ENCODE measurements around the gene KCNK6. TPM values are rescaled to one million over a fixed set of nuclear protein-coding genes. Genes with fewer than 3 reads are reported as not detected.
A peak's percentile ranks its signal among the peaks of the same experiment; 100 is the strongest.

The KCNK6 gene
- 1 to 10 TPM; 6.6 to 6.9 TPM for total RNA-seq

- peak within 1 kb of the TSS; percentile 83 for H3K4me3 Mint-ChIP-seq
- H3K27me3 Mint-ChIP-seq: no peaks in the 10 kb centered on the region
- peaks cover 33% of the 10 kb centered on the region for H3K4me1 Mint-ChIP-seq
- peak within 1 kb of the TSS; percentile 68 for H3K27ac Mint-ChIP-seq
- peaks cover 4% of the 10 kb centered on the region for H3K36me3 Mint-ChIP-seq
- no peaks in the 10 kb centered on the region for H3K9me3 Mint-ChIP-seq
- peak; percentile 57 for DNase-seq
Measured at GRCh38 chr19:38319421-38320258, at the start of gene KCNK6. TSS of gene KCNK6 (plus strand) at chr19:38319845. CDS start at chr19:38319951, 106 bp downstream.

GRCh38 chr19:38270587-38271167 is 49.0 kb upstream of the KCNK6 start:
- H3K9me3 Mint-ChIP-seq: no peaks in the 10 kb centered on the region
- H3K27ac Mint-ChIP-seq: no peak overlapping the region
- no peaks in the 10 kb centered on the region for H3K36me3 Mint-ChIP-seq
- H3K4me3 Mint-ChIP-seq: no peak overlapping the region
- no peaks in the 10 kb centered on the region for H3K27me3 Mint-ChIP-seq
- no peak for DNase-seq
- peaks cover 23% of the 10 kb centered on the region for H3K4me1 Mint-ChIP-seq

DNA sequence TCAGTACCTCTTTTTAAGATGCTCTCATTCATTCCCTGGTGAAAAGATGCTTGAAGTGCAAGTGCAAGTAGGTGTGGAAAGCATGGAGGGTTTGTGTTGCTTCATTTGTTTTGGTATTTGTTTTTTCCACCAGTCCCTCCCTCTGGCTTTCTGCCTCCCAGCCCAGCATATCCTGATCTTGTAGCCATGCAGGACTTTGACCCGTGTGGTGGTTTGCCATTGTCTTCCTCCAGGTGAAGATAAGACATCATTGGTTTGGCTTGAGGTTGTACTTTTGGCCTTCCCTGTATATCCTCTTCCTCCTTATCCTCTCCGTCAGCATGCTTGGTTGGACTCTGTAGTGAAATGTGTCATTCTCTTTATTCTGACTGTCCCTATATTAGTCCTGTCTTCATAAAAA is 46.1 kb upstream of the KCNK6 start:
- no peaks in the 10 kb centered on the region for H3K36me3 Mint-ChIP-seq
- peaks cover 7% of the 10 kb centered on the region for H3K4me1 Mint-ChIP-seq
- H3K27ac Mint-ChIP-seq: no peak overlapping the region
- H3K9me3 Mint-ChIP-seq: no peaks in the 10 kb centered on the region
- H3K4me3 Mint-ChIP-seq: no peak overlapping the region
- no peaks in the 10 kb centered on the region for H3K27me3 Mint-ChIP-seq
- no peak for DNase-seq

GRCh38 chr19:38274739-38275138 is 44.9 kb upstream of the KCNK6 start:
- peaks cover 7% of the 10 kb centered on the region for H3K4me1 Mint-ChIP-seq
- H3K36me3 Mint-ChIP-seq: no peaks in the 10 kb centered on the region
- H3K9me3 Mint-ChIP-seq: no peaks in the 10 kb centered on the region
- no peak overlapping the region for H3K4me3 Mint-ChIP-seq
- no peak overlapping the region for H3K27ac Mint-ChIP-seq
- DNase-seq: no peak
- no peaks in the 10 kb centered on the region for H3K27me3 Mint-ChIP-seq

DNA sequence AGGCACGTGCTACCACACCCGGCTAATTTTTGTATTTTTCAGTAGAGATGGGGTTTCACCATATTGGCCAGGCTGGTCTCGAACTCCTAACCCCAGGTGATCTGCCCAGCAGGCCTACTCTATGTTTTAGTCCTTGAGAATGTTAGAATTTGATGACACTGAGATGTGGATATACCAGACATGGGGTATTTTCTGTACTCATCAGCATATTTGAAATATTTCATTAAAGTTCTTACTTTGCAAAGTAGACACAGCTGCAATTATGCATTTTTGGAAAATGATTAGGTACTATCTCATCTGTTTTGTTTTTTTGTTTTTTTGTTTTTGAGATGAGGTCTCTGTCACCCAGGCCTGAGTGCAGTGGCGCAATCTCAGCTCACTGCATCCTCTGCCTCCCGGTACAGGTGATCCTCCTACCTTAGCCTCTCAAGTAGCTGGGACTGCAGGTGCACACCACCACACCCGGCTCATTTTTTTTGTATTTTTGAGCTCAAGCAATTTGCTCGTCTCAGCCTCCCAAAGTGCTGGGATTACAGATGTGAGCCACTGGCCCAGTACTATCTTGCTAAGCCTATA is 42.6 kb upstream of the KCNK6 start:
- Mint-ChIP-seq H3K4me1 (peaks cover 7% of the 10 kb centered on the region), H3K27ac (no peak overlapping the region), H3K36me3 (no peaks in the 10 kb centered on the region), H3K27me3 (no peaks in the 10 kb centered on the region), H3K4me3 (no peak overlapping the region), H3K9me3 (no peaks in the 10 kb centered on the region)
- no peak for DNase-seq

- no peaks in the 10 kb centered on the region for H3K9me3 Mint-ChIP-seq
- no peak for DNase-seq
- H3K27ac Mint-ChIP-seq: no peak overlapping the region
- H3K27me3 Mint-ChIP-seq: no peaks in the 10 kb centered on the region
- H3K4me3 Mint-ChIP-seq: no peak overlapping the region
- no peaks in the 10 kb centered on the region for H3K36me3 Mint-ChIP-seq
- peaks cover 13% of the 10 kb centered on the region for H3K4me1 Mint-ChIP-seq
Measured at GRCh38 chr19:38277549-38277948, 42.1 kb upstream of the KCNK6 start.

DNA sequence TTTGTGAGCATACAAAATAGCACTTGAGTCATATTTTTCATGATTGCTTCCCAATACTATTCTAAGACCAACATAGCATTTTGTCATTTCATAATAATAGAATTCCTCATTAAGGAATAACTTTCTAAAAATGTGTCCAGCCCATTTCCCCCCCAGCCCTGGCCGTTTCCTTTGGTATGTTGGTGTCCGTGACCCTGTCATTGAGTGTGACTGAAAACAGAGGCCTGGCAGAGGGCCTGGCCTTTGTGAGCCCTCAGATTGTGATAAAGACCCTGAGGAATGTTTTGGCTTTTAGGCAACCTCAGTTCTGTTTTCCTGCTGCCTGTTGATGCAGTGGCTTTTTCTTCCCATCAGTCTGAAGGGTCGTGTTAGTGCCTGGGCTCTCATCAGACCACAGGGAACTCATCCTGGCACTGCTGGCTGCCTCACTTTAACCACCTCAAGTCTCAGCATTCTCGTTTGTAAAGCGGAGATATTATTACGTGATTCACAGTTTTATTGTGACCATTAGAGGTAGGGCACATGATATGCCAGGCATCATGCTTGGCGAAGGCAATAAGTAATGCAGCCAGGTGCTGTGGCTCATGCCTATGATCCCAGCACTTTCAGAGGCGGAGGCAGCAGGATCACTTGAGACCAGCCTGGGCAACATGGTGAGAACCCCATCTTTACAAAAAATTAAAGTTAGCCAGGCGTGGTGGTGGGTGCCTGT is 41.5 kb upstream of the KCNK6 start:
- DNase-seq: no peak
- Mint-ChIP-seq H3K27me3 (no peaks in the 10 kb centered on the region), H3K9me3 (no peaks in the 10 kb centered on the region), H3K36me3 (no peaks in the 10 kb centered on the region), H3K27ac (no peak overlapping the region), H3K4me3 (no peak overlapping the region), H3K4me1 (peaks cover 14% of the 10 kb centered on the region)

DNA sequence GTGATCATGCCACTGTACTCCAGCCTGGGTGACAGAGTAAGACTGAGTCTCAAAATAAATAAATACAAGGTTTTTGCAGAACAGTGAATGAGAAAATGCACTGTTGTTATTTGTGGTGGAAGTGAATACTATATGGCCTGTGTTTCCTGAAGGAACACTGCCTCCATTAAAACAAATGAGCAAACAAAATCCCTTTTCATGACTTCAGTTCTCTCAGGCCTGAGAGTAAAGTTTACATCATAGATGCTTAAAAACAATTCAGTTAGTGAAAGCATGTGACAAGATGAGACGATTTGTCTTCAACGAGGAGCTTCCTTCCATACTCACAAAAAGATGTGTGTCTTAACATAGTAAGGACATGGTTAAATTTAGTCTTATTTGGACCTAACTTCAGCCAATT is 40.9 kb upstream of the KCNK6 start:
- no peak overlapping the region for H3K27ac Mint-ChIP-seq
- peaks cover 14% of the 10 kb centered on the region for H3K4me1 Mint-ChIP-seq
- no peak overlapping the region for H3K4me3 Mint-ChIP-seq
- H3K36me3 Mint-ChIP-seq: no peaks in the 10 kb centered on the region
- H3K27me3 Mint-ChIP-seq: no peaks in the 10 kb centered on the region
- DNase-seq: no peak
- H3K9me3 Mint-ChIP-seq: no peaks in the 10 kb centered on the region

DNA sequence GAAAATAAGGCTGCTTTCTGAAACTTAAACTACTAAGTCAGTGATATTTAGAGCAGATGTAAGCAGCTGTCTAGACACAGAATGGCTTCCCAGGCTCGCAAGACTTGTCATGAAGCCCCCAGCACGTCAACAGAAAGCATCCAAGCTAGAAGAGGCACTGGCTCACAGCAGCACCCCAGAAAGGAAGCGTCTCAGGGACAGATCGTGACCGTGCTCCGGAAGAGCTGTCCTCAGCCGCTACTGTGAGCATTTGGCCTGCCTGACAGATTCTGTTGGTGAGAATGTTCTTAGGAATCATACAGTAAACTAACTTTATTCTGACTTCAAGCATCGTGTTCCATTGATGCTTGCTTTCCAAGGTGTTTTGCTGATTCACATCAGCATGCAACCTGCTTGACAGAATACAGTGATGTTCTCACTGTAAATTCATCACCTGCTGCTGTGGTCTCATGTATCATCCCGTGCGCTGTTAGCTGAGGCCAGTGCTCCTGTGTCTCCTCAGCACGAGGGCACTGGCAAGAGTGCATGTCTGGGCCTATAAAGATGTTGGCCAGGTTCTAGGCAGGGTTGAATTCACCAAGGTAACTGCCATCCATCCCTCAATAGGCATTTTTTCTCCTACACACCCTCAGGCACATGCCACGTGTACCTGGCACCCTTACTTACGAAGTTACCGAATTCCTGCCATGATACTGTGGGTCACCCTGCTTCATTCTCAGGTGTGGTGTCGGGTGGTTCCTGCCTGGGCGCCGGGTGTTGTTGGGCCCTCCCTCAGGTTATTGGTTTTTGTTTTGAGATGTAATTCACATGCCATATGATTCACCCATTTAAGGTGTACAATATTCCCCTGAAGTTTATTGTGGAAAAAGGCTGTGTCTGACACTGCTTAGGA is 39.4 kb upstream of the KCNK6 start:
- Mint-ChIP-seq H3K4me1 (peaks cover 14% of the 10 kb centered on the region), H3K27ac (no peak overlapping the region)
- DNase-seq: no peak

DNA sequence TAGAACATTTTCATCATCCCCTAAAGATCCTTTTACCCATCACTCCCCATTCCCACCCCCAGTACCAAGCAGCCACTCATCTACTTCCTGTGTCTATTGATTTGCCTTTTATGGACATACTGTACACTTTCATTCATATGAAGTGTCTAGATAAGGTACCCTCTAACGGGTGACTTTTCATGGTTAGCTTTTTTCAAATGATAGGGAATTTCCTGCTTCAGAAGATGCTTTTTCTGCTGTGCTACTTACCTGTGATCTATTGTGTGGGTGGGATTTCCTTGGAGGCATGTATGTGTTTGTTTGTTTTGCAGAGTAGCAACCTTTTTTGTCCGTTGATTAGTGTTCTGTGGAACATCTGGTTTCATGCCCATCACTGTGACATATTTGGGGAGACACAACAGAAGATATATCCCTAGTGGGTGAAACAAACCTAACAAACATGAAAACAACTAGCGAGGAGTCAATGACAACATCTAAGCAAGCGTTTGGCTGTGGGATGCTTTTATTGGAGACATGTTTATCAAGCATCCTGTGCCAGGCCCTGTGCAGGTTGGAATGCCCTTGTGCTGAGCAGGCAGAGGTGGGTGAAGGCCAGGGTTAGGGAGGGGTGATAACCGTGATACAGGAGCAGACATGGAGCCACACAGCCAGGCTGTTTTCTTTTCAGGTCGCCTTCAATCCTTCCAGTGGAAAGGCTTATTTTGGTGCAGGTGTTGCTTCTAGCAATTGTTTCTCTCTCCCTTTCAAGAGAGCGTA is 37.7 kb upstream of the KCNK6 start:
- DNase-seq: no peak
- H3K9me3 Mint-ChIP-seq: no peaks in the 10 kb centered on the region
- H3K4me1 Mint-ChIP-seq: peaks cover 14% of the 10 kb centered on the region
- H3K27me3 Mint-ChIP-seq: no peaks in the 10 kb centered on the region
- H3K36me3 Mint-ChIP-seq: no peaks in the 10 kb centered on the region
- H3K4me3 Mint-ChIP-seq: no peak overlapping the region
- H3K27ac Mint-ChIP-seq: peak overlapping the region; percentile 3

More for the DNA sequence above, 39.4 kb upstream of the KCNK6 start:
- no peaks in the 10 kb centered on the region for H3K27me3 Mint-ChIP-seq
- H3K9me3 Mint-ChIP-seq: no peaks in the 10 kb centered on the region
- no peak overlapping the region for H3K4me3 Mint-ChIP-seq
- H3K36me3 Mint-ChIP-seq: no peaks in the 10 kb centered on the region

GRCh38 chr19:38283271-38283670 is 36.4 kb upstream of the KCNK6 start:
- Mint-ChIP-seq H3K4me1 (peaks cover 14% of the 10 kb centered on the region), H3K27ac (no peak overlapping the region), H3K36me3 (no peaks in the 10 kb centered on the region), H3K4me3 (no peak overlapping the region), H3K9me3 (no peaks in the 10 kb centered on the region), H3K27me3 (no peaks in the 10 kb centered on the region)
- no peak for DNase-seq

DNA sequence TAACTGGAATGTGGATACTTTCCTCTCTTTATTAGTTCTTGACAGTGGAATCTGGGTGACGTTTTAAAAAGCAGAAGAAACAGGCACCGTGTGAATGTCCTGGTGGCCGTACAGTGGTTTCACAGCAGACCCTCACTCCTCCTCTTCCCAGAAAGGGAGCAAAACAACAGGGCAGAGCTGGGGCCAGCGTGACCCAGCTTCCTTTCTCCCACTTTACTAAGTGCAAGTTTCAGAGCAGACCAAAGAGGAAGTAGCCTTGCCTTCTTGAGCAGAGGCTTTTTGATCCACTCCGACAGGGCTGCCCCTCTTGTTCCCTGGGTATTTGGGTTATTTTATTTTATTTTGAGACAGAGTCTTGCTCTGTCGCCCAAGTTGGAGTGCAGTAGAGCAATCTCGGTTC is 35.2 kb upstream of the KCNK6 start:
- Mint-ChIP-seq H3K27me3 (no peaks in the 10 kb centered on the region), H3K27ac (no peak overlapping the region), H3K9me3 (no peaks in the 10 kb centered on the region), H3K4me1 (peaks cover 14% of the 10 kb centered on the region), H3K4me3 (no peak overlapping the region), H3K36me3 (no peaks in the 10 kb centered on the region)
- no peak for DNase-seq

DNA sequence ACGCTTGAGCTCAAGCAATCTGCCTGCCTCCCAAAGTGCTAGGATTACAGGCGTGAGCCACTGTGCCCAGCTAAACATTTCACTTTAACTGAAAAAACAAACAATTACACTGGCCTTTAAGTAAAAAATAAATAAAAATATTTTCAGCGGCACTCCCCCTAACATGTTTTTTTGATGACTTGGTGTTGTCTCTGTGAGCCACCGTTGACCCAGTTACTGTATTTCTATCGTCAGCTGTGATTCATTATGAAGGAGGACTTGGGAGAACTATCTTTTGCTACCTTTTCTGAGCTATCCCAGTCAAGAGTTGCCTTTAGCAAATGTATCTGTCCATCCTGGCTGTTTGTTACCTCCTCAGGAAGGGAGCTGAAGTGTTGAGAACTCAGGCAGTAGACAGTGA is 34.1 kb upstream of the KCNK6 start:
- Mint-ChIP-seq H3K36me3 (no peaks in the 10 kb centered on the region), H3K9me3 (no peaks in the 10 kb centered on the region), H3K27me3 (no peaks in the 10 kb centered on the region), H3K4me1 (peaks cover 11% of the 10 kb centered on the region), H3K27ac (no peak overlapping the region), H3K4me3 (no peak overlapping the region)
- DNase-seq: no peak

DNA sequence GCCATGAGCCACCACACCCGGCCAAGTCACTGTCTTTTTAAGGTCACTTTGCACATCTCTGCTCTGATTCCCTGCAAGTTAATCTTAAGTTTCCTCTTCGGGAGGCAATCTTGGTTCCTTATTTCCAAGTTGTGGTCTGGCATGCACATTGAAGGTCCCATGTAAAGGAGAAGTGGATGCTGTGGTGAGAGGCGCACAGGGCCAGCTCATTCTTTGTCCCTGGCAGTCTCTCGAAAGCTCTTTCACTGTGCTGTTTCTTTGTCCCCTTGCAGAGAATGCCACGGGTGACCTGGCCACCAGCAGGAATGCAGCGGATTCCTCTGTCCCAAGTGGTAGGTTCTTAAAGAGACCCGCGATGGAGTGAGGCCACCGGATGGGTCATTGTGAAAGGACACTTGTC is 32.0 kb upstream of the KCNK6 start:
- no peaks in the 10 kb centered on the region for H3K9me3 Mint-ChIP-seq
- peaks cover under 1% of the 10 kb centered on the region for H3K4me1 Mint-ChIP-seq
- no peaks in the 10 kb centered on the region for H3K36me3 Mint-ChIP-seq
- no peak overlapping the region for H3K4me3 Mint-ChIP-seq
- DNase-seq: no peak
- H3K27ac Mint-ChIP-seq: no peak overlapping the region
- no peaks in the 10 kb centered on the region for H3K27me3 Mint-ChIP-seq
